Suprapubic skin (tissue), 4 donors: Measurements from ENCODE around the gene BST1.

Experiments used
- POLR2A ChIP-seq, 2 donors: fragments of 450-650 bp; IDR thresholded peaks; one replicate each; pipeline ENCODE4 v1.6.1; 2017; ENCODE audit warnings: antibody characterized with exemption in 2 of 2, mild to moderate bottlenecking in 2 of 2, moderate library complexity in 2 of 2
- POLR2AphosphoS5 ChIP-seq, 3 donors: sonication (generic); formaldehyde crosslinking; IDR thresholded peaks; one replicate each; pipeline ENCODE4 v1.6.1; 2017; ENCODE audit warnings: antibody characterized with exemption in 3 of 3
- TF ChIP-seq, protein P1 (sequence below), 2 donors: fragments of 200-600 bp in 1 of 2; fragments of 450-650 bp in 1 of 2; sonication (generic) in 1 of 2; IDR thresholded peaks; one replicate each; pipeline ENCODE4 v1.5.1; 2016 to 2019; ENCODE audit warnings: antibody characterized with exemption in 2 of 2, mild to moderate bottlenecking in 1 of 2, moderate library complexity in 1 of 2

DNA sequence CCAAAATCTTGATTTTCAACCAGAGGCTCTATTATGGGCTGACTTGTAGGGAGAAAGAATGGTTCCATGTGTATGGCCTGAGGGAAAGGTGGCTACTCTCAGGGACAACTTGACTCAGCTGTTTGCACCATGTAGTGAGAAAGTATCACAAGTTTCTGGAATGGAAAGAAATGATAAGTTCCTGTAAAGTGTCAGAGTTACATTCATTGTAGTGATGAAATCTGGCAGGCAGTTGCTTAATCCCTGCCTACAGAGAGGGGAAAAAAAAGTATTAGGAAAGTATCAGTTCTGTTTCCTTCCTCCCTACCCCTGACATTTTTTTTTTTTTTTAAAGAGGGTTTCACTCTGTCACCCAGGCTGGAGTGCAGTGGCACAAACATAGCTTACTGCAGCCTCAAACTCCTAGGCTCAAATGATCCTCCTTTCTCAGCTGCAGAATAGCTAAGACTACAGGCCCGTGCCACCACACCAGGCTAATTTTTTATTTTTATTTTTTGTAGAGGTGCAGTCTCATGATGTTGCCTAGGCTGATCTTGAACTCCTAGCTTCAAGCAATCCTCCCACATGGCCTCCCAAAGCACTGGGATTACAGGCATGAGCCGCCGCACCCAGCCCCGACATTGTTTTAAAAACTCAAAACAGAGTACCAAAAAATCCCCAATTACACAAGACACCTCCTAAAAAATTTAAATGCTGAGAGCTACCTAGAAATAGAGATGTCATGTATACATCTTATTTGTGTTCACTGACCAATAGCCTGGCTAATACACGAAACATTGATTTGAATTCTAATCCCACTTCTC lies 42.9 kb upstream of the BST1 start:
- TF ChIP-seq, protein P1, sequence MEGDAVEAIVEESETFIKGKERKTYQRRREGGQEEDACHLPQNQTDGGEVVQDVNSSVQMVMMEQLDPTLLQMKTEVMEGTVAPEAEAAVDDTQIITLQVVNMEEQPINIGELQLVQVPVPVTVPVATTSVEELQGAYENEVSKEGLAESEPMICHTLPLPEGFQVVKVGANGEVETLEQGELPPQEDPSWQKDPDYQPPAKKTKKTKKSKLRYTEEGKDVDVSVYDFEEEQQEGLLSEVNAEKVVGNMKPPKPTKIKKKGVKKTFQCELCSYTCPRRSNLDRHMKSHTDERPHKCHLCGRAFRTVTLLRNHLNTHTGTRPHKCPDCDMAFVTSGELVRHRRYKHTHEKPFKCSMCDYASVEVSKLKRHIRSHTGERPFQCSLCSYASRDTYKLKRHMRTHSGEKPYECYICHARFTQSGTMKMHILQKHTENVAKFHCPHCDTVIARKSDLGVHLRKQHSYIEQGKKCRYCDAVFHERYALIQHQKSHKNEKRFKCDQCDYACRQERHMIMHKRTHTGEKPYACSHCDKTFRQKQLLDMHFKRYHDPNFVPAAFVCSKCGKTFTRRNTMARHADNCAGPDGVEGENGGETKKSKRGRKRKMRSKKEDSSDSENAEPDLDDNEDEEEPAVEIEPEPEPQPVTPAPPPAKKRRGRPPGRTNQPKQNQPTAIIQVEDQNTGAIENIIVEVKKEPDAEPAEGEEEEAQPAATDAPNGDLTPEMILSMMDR (IDR thresholded peaks at IDR 0.05): no peak
- TF ChIP-seq POLR2A (IDR thresholded peaks at IDR 0.05) (no peak), POLR2AphosphoS5 (IDR thresholded peaks at IDR 0.05) (no peak)
